WTC11 (cell line): Measurements from ENCODE around the gene FAM240A. TPM values are rescaled to one million over a fixed set of nuclear protein-coding genes. Genes with fewer than 3 reads are reported as not detected.

Experiments used
- ATAC-seq: fragments of 200-7000 bp; cut with Tn5 transposase; 2 replicates; pipeline ENCODE4 v1.10.0; 2021; ENCODE audit warnings: mild to moderate bottlenecking, moderate library complexity
- CTCF ChIA-PET: fragments of 300-600 bp; sonication (Branson Sonifier 250); formaldehyde crosslinking; loops from one replicate; lab custom pipeline; 2021; ENCODE audit warnings: antibody characterized with exemption; lab: Charles Lee
- POLR2A ChIA-PET: fragments of 350-600 bp; sonication (Branson Sonifier 250); formaldehyde crosslinking; loops from one replicate; lab custom pipeline; 2021; ENCODE audit warnings: antibody characterized with exemption; lab: Charles Lee
- DNase-seq: peaks from one replicate; pipeline ENCODE4 v3.0.0; 2021; ENCODE audit warnings: low spot score
- H3K27ac Mint-ChIP-seq: 2 replicates; pipeline ENCODE4 v1.8.0; 2021; ENCODE audit warnings: mixed read lengths
- H3K27me3 Mint-ChIP-seq: 2 replicates; pipeline ENCODE4 v1.8.0; 2021; ENCODE audit warnings: low read depth, mild to moderate bottlenecking, moderate library complexity, mixed read lengths
- H3K36me3 Mint-ChIP-seq: 2 replicates; pipeline ENCODE4 v1.8.0; 2021; ENCODE audit warnings: mixed read lengths
- H3K4me1 Mint-ChIP-seq: 2 replicates; pipeline ENCODE4 v1.8.0; 2022; ENCODE audit warnings: mixed read lengths
- H3K4me3 Mint-ChIP-seq: 2 replicates; pipeline ENCODE4 v1.8.0; 2021; ENCODE audit warnings: mild to moderate bottlenecking, moderate library complexity, mixed read lengths
- H3K9me3 Mint-ChIP-seq: 2 replicates; pipeline ENCODE4 v1.8.0; 2021; ENCODE audit warnings: mixed read lengths
- ATF3 ChIP-seq: sonication (generic); formaldehyde crosslinking; conservative IDR thresholded peaks from 2 replicates; pipeline ENCODE4 v1.8.1; 2022; ENCODE audit warnings: mild to moderate bottlenecking, missing genetic modification reagents
- CREM ChIP-seq: sonication (generic); formaldehyde crosslinking; IDR thresholded peaks from 2 replicates; pipeline ENCODE4 v1.8.1; 2022; ENCODE audit warnings: mild to moderate bottlenecking, missing genetic modification reagents, moderate library complexity
- CTCF ChIP-seq: fragments of 200-600 bp; IDR thresholded peaks from 2 replicates; pipeline ENCODE4 v1.8.0; 2022; ENCODE audit warnings: antibody characterized with exemption
- E2F1 ChIP-seq: sonication (generic); formaldehyde crosslinking; IDR thresholded peaks from 2 replicates; pipeline ENCODE4 v1.8.0; 2022; ENCODE audit warnings: mild to moderate bottlenecking, missing genetic modification reagents
- ELF4 ChIP-seq: sonication (generic); formaldehyde crosslinking; IDR thresholded peaks from 2 replicates; pipeline ENCODE4 v1.8.1; 2022; ENCODE audit warnings: low read depth, mild to moderate bottlenecking, moderate library complexity, missing genetic modification reagents
- FOXK1 ChIP-seq: sonication (generic); formaldehyde crosslinking; IDR thresholded peaks from 2 replicates; pipeline ENCODE4 v1.8.0; 2022; ENCODE audit warnings: mild to moderate bottlenecking, moderate library complexity, missing genetic modification reagents
- GTF2I ChIP-seq: fragments of 250-450 bp; sonication (Bioruptor Pico); conservative IDR thresholded peaks from 2 replicates; pipeline ENCODE4 v1.4.0; 2021; ENCODE audit warnings: mild to moderate bottlenecking
- HMGA2 ChIP-seq: fragments of 250-450 bp; sonication (Bioruptor Pico); IDR thresholded peaks from 2 replicates; pipeline ENCODE4 v1.4.0; 2021; ENCODE audit warnings: mild to moderate bottlenecking, moderate library complexity
- HMGXB4 ChIP-seq: sonication (generic); formaldehyde crosslinking; IDR thresholded peaks from 2 replicates; pipeline ENCODE4 v1.8.1; 2023; ENCODE audit warnings: mild to moderate bottlenecking, moderate library complexity, missing genetic modification reagents
- JUN ChIP-seq: sonication (generic); formaldehyde crosslinking; IDR thresholded peaks from 2 replicates; pipeline ENCODE4 v1.8.0; 2023; ENCODE audit warnings: mild to moderate bottlenecking, missing genetic modification reagents
- RELA ChIP-seq: sonication (generic); formaldehyde crosslinking; IDR thresholded peaks from 2 replicates; pipeline ENCODE4 v1.8.1; 2022; ENCODE audit warnings: missing genetic modification reagents, mild to moderate bottlenecking, borderline replicate concordance
- SMAD3 ChIP-seq: sonication (generic); formaldehyde crosslinking; IDR thresholded peaks from 2 replicates; pipeline ENCODE4 v1.8.0; 2022; ENCODE audit warnings: missing genetic modification reagents, mild to moderate bottlenecking, borderline replicate concordance
- TEAD4 ChIP-seq: sonication (generic); formaldehyde crosslinking; IDR thresholded peaks from 2 replicates; pipeline ENCODE4 v1.8.0; 2022; ENCODE audit warnings: mild to moderate bottlenecking, missing genetic modification reagents
- ZNF138 ChIP-seq: sonication (generic); formaldehyde crosslinking; conservative IDR thresholded peaks from 2 replicates; pipeline ENCODE4 v1.8.1; 2022; ENCODE audit warnings: mild to moderate bottlenecking, moderate library complexity, missing genetic modification reagents
- ZNF219 ChIP-seq: sonication (generic); formaldehyde crosslinking; IDR thresholded peaks from 2 replicates; pipeline ENCODE4 v1.8.0; 2023; ENCODE audit warnings: missing genetic modification reagents, mild to moderate bottlenecking, borderline replicate concordance
- ZNF232 ChIP-seq: sonication (generic); formaldehyde crosslinking; IDR thresholded peaks from 2 replicates; pipeline ENCODE4 v1.8.0; 2022; ENCODE audit warnings: mild to moderate bottlenecking, missing genetic modification reagents
- ZNF416 ChIP-seq: fragments of 250-450 bp; sonication (Bioruptor Pico); IDR thresholded peaks from 2 replicates; pipeline ENCODE4 v1.9.0; 2021; ENCODE audit warnings: mild to moderate bottlenecking, inconsistent platforms
- total RNA-seq: library from RNA; stranded (reverse); gene quantifications from 3 replicates; pipeline ENCODE4 v1.2.3, GENCODE V29; 2021
- TF ChIP-seq, protein P1 (sequence below): fragments of 250-450 bp; sonication (Bioruptor Pico); IDR thresholded peaks from 2 replicates; pipeline ENCODE4 v1.9.0; 2021; ENCODE audit warnings: mild to moderate bottlenecking
- TF ChIP-seq, protein P2 (sequence below): sonication (generic); formaldehyde crosslinking; IDR thresholded peaks from 2 replicates; pipeline ENCODE4 v1.8.1; 2022; ENCODE audit warnings: low read depth, missing genetic modification reagents, borderline replicate concordance
- TF ChIP-seq, protein P3 (sequence below): fragments of 250-450 bp; sonication (Bioruptor Pico); IDR thresholded peaks from 2 replicates; pipeline ENCODE4 v1.8.0; 2021; ENCODE audit warnings: mild to moderate bottlenecking

The FAM240A gene
- total RNA-seq, 1 experiment from 2014 or later = 0.13 TPM

GRCh38 chr3:46671541-46672348 lies 59.4 kb downstream of the FAM240A start:
- H3K36me3 Mint-ChIP-seq = peaks cover 3% of the 10 kb centered on the region
- TF ChIP-seq, protein P1, sequence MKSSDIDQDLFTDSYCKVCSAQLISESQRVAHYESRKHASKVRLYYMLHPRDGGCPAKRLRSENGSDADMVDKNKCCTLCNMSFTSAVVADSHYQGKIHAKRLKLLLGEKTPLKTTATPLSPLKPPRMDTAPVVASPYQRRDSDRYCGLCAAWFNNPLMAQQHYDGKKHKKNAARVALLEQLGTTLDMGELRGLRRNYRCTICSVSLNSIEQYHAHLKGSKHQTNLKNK (CRISPR knock-in tag) = no peak
- TF ChIP-seq RELA (no peak), JUN (CRISPR knock-in tag) (no peak)
- TF ChIP-seq, all 79 proteins: peak for 0
- Mint-ChIP-seq H3K9me3 (peaks cover 4% of the 10 kb centered on the region), H3K27ac (no peak overlapping the region), H3K4me1 (no peaks in the 10 kb centered on the region), H3K4me3 (no peak overlapping the region), H3K27me3 (no peaks in the 10 kb centered on the region)
- peak; percentile 5 for DNase-seq
- ChIA-PET CTCF (interaction anchor here (0.9 to 2.5 kb wide), 5 partner anchors 11 to 238 kb away, joined by 3 to 9 read pairs (median 6); partner anchors contain the start of gene ALS2CL), POLR2A (no interaction called here)
- ATAC-seq = no peak

GRCh38 chr3:46672349-46672695 lies 60.0 kb downstream of the FAM240A start:
- POLR2A ChIA-PET = no interaction called here
- Mint-ChIP-seq H3K4me1 (no peaks in the 10 kb centered on the region), H3K9me3 (peaks cover 4% of the 10 kb centered on the region), H3K27ac (no peak overlapping the region), H3K4me3 (no peak overlapping the region), H3K27me3 (no peaks in the 10 kb centered on the region), H3K36me3 (peaks cover 3% of the 10 kb centered on the region)
- CTCF ChIA-PET = interaction anchor here (0.9 to 2.5 kb wide), 5 partner anchors 11 to 237 kb away, joined by 3 to 9 read pairs (median 3); partner anchors contain the start of gene ALS2CL
- no peak for ATAC-seq
- DNase-seq = peak; percentile 5
- TF ChIP-seq FOXK1 (CRISPR knock-in tag) (no peak), ZNF138 (CRISPR knock-in tag) (no peak), CTCF (no peak), TEAD4 (CRISPR knock-in tag) (no peak), ELF4 (CRISPR knock-in tag) (no peak), SMAD3 (CRISPR knock-in tag) (no peak), ZNF219 (CRISPR knock-in tag) (no peak), ZNF416 (CRISPR knock-in tag) (no peak), HMGA2 (CRISPR knock-in tag) (no peak), E2F1 (no peak), GTF2I (CRISPR knock-in tag) (no peak), CREM (CRISPR knock-in tag) (no peak), ATF3 (CRISPR knock-in tag) (no peak), HMGXB4 (CRISPR knock-in tag) (no peak), ZNF232 (CRISPR knock-in tag) (no peak)
- TF ChIP-seq, protein P2, sequence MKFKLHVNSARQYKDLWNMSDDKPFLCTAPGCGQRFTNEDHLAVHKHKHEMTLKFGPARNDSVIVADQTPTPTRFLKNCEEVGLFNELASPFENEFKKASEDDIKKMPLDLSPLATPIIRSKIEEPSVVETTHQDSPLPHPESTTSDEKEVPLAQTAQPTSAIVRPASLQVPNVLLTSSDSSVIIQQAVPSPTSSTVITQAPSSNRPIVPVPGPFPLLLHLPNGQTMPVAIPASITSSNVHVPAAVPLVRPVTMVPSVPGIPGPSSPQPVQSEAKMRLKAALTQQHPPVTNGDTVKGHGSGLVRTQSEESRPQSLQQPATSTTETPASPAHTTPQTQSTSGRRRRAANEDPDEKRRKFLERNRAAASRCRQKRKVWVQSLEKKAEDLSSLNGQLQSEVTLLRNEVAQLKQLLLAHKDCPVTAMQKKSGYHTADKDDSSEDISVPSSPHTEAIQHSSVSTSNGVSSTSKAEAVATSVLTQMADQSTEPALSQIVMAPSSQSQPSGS (CRISPR knock-in tag) = no peak
- TF ChIP-seq, protein P1 (CRISPR knock-in tag) = no peak
- TF ChIP-seq, protein P3, sequence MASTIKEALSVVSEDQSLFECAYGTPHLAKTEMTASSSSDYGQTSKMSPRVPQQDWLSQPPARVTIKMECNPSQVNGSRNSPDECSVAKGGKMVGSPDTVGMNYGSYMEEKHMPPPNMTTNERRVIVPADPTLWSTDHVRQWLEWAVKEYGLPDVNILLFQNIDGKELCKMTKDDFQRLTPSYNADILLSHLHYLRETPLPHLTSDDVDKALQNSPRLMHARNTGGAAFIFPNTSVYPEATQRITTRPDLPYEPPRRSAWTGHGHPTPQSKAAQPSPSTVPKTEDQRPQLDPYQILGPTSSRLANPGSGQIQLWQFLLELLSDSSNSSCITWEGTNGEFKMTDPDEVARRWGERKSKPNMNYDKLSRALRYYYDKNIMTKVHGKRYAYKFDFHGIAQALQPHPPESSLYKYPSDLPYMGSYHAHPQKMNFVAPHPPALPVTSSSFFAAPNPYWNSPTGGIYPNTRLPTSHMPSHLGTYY (CRISPR knock-in tag) = no peak
